GM12801 (cell line): ENCODE results near the gene DGKG.

Experiments
- CTCF ChIP-seq: IDR thresholded peaks from one replicate; pipeline ENCODE4 v1.5.1; 2011; ENCODE audit warnings: control low read depth; ENCODE audit not compliant: insufficient read length; ENCODE audit errors: extremely low read depth

The DGKG gene

GRCh38 chr3:186361762-186362536, at the start of gene DGKG:
Gene DGKG, minus strand, starts transcription at chr3:186362234. Its CDS starts 41,775 bp downstream, at chr3:186320459.
- no peak for TF ChIP-seq CTCF

- no peak for TF ChIP-seq CTCF
Observed at GRCh38 chr3:186411089-186411488, 49.1 kb upstream of the DGKG start.

- TF ChIP-seq CTCF, result no peak
Observed at GRCh38 chr3:186406669-186407635, 44.9 kb upstream of the DGKG start.

- no peak for TF ChIP-seq CTCF
Observed at GRCh38 chr3:186401556-186401955, 39.5 kb upstream of the DGKG start.

- no peak for TF ChIP-seq CTCF
Observed at GRCh38 chr3:186400662-186401061, 38.6 kb upstream of the DGKG start.

GRCh38 chr3:186400026-186400425, 38.0 kb upstream of the DGKG start:
- no peak for TF ChIP-seq CTCF

GRCh38 chr3:186394566-186395217, 32.7 kb upstream of the DGKG start:
- no peak for TF ChIP-seq CTCF
